ENCODE data around the gene RNF41.

Gene RNF41

DNA sequence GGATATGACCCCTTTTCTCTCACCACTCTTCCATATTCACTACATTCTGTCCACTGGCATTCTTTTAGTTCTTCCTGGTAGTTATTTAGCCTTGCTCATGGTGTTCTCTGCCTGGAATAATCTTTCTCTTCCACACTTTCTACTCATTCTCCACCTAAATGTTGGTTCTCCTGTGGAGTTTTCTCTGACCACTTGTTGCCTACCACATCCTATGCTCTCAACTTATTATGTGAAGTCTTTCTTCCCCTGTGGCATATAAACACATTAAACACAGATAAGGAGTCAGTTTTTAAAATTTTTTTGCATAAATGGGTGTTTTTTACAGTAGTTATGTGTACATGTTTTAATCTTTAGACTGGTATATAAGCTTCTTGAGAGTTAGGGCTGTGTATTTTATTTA is 29.1 kb downstream of the RNF41 start:
- Histone ChIP-seq H4K8ac (ENCODE audit: low read depth, low read length) (no peak overlapping the region), H2AFZ (ENCODE audit: low read length) (peak overlapping the region; percentile 30), H3K23ac (ENCODE audit: low read depth, low read length, poor library complexity) (no peak overlapping the region), H3K4me1 (ENCODE audit: control insufficient read depth in 2 of 2, insufficient read depth in 1 of 2, low read depth in 1 of 2, low read length in 2 of 2) (peaks cover 6 to 9% of the 10 kb centered on the region in 2 donors), H3K27me3 (ENCODE audit: control insufficient read depth in 3 of 3, insufficient read depth in 3 of 3, low read depth in 1 of 3, low read length in 3 of 3) (no peaks in the 10 kb centered on the region), H2BK12ac (ENCODE audit: low read length) (no peak overlapping the region), H3K14ac (ENCODE audit: low read length) (no peak overlapping the region), H3K4me2 (ENCODE audit: insufficient read depth, low read length, poor library complexity, severe bottlenecking) (no peak overlapping the region), H4K91ac (ENCODE audit: low read depth, low read length, poor library complexity) (no peak overlapping the region), H3K4ac (ENCODE audit: low read length) (no peak overlapping the region), H2BK5ac (ENCODE audit: low read length) (no peak overlapping the region), H3K36me3 (replicated peaks in 1 of 2; ENCODE audit: control insufficient read depth in 2 of 2, insufficient read depth in 2 of 2, low read length in 2 of 2) (peaks cover 0 to 5% of the 10 kb centered on the region in 2 donors), H3K4me3 (ENCODE audit: low read length in 2 of 2) (no peak overlapping the region), H2BK15ac (ENCODE audit: low read length) (no peak overlapping the region), H3K18ac (ENCODE audit: low read length) (no peak overlapping the region), H3K9me3 (replicated peaks in 1 of 2; ENCODE audit: control insufficient read depth in 2 of 2, insufficient read depth in 1 of 2, low read depth in 1 of 2, low read length in 2 of 2) (no peaks in the 10 kb centered on the region), H2AK5ac (ENCODE audit: low read depth, low read length) (no peak overlapping the region), H2BK120ac (ENCODE audit: low read depth, low read length) (no peak overlapping the region), H3K79me1 (ENCODE audit: low read depth, low read length) (no peaks in the 10 kb centered on the region), H3K9ac (ENCODE audit: low read depth, low read length, poor library complexity) (no peak overlapping the region), H3K27ac (replicated peaks; ENCODE audit: low read length) (no peak overlapping the region)
- no peak for DNase-seq (ENCODE audit: low spot score)

DNA sequence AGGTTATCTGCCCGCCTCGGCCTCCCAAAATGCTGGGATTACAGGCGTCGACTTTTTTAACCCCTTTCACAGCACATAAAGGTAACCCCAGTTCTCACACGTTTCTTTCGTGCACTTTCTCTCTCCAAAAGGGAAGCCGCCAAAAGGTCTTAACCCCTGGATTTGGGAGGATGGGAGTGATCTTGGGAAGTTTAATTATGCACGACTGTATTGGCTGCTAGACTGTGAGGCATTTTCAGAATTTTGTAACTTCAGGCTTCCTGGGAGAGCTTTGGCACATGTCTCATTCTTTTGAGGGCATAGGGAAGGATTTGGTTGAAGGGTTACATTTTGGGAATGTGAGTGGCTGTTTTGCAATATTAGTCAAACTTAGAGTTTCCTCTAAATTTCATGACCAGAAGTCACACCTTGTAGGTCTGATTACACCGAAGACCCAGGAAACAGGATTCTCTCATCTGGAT is 31.0 kb downstream of the RNF41 start:
- Histone ChIP-seq H3K4me2 (ENCODE audit: insufficient read depth, low read length, poor library complexity, severe bottlenecking) (no peak overlapping the region), H3K4ac (ENCODE audit: low read length) (no peak overlapping the region), H3K27ac (replicated peaks; ENCODE audit: low read length) (no peak overlapping the region), H3K4me1 (ENCODE audit: control insufficient read depth in 2 of 2, insufficient read depth in 1 of 2, low read depth in 1 of 2, low read length in 2 of 2) (peaks cover 7 to 9% of the 10 kb centered on the region in 2 donors), H3K18ac (ENCODE audit: low read length) (no peak overlapping the region), H3K23ac (ENCODE audit: low read depth, low read length, poor library complexity) (no peak overlapping the region), H2BK15ac (ENCODE audit: low read length) (no peak overlapping the region), H2AFZ (ENCODE audit: low read length) (peak overlapping the region; percentile 90), H2BK5ac (ENCODE audit: low read length) (no peak overlapping the region), H2AK5ac (ENCODE audit: low read depth, low read length) (no peak overlapping the region), H4K8ac (ENCODE audit: low read depth, low read length) (no peak overlapping the region), H4K91ac (ENCODE audit: low read depth, low read length, poor library complexity) (no peak overlapping the region), H3K27me3 (ENCODE audit: control insufficient read depth in 3 of 3, insufficient read depth in 3 of 3, low read depth in 1 of 3, low read length in 3 of 3) (no peaks in the 10 kb centered on the region), H3K14ac (ENCODE audit: low read length) (no peak overlapping the region), H3K4me3 (ENCODE audit: low read length in 2 of 2) (peak overlapping the region; percentile 58 to 76), H3K9me3 (replicated peaks in 1 of 2; ENCODE audit: control insufficient read depth in 2 of 2, insufficient read depth in 1 of 2, low read depth in 1 of 2, low read length in 2 of 2) (no peaks in the 10 kb centered on the region), H3K79me1 (ENCODE audit: low read depth, low read length) (no peaks in the 10 kb centered on the region), H3K36me3 (replicated peaks in 1 of 2; ENCODE audit: control insufficient read depth in 2 of 2, insufficient read depth in 2 of 2, low read length in 2 of 2) (peaks cover 8 to 22% of the 10 kb centered on the region in 2 donors), H3K9ac (ENCODE audit: low read depth, low read length, poor library complexity) (no peak overlapping the region), H2BK120ac (ENCODE audit: low read depth, low read length) (no peak overlapping the region), H2BK12ac (ENCODE audit: low read length) (no peak overlapping the region)
- DNase-seq (ENCODE audit: low spot score), result peak; percentile 15
- WGBS, 2 donors (ENCODE audit: extremely low coverage in 2 of 2, insufficient read length in 2 of 2, insufficient replicate concordance in 1 of 2), result no CpG with 5 or more reads among the region's 9 CpGs

DNA sequence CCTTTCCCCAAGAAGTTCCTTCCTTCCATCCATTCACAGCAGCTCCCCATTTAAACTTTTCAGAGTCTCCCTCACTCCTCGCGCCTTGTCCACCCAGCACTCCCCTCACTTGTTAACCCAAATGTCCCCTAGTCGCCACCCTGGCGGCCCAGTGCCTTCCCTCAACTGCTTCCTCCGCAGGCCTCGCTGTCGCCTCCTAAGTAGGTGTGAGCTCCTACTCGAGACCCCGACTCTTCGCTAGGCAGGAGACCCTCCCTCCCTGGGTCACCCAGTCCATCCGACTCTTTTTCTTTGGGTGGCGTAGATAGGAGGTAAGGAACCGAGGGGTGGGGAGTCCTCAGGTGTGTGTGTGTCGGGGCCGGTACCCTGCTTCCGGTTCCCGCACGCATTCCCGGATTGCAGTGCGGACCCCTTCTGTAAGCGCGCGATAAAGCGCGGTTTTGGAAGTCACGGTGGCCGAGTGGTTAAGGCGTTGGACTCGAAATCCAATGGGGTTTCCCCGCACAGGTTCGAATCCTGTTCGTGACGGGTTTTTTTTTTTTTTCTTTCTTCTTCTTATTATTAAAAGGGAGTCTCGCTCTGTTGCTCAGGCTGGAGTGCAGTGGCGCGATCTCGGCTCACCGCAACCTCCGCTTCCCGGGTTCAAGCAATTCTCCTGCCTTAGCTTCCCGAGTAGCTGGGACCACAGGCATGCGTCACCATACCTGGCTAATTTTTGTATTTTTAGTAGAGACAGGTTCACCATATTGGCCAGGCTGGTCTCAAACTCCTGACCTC is 31.6 kb downstream of the RNF41 start:
- H2BK120ac ChIP-seq (ENCODE audit: low read depth, low read length), result no peak overlapping the region
- H3K9me3 ChIP-seq (replicated peaks in 1 of 2; ENCODE audit: control insufficient read depth in 2 of 2, insufficient read depth in 1 of 2, low read depth in 1 of 2, low read length in 2 of 2), result no peaks in the 10 kb centered on the region
- DNase-seq (ENCODE audit: low spot score), result peak; percentile 93

DNA sequence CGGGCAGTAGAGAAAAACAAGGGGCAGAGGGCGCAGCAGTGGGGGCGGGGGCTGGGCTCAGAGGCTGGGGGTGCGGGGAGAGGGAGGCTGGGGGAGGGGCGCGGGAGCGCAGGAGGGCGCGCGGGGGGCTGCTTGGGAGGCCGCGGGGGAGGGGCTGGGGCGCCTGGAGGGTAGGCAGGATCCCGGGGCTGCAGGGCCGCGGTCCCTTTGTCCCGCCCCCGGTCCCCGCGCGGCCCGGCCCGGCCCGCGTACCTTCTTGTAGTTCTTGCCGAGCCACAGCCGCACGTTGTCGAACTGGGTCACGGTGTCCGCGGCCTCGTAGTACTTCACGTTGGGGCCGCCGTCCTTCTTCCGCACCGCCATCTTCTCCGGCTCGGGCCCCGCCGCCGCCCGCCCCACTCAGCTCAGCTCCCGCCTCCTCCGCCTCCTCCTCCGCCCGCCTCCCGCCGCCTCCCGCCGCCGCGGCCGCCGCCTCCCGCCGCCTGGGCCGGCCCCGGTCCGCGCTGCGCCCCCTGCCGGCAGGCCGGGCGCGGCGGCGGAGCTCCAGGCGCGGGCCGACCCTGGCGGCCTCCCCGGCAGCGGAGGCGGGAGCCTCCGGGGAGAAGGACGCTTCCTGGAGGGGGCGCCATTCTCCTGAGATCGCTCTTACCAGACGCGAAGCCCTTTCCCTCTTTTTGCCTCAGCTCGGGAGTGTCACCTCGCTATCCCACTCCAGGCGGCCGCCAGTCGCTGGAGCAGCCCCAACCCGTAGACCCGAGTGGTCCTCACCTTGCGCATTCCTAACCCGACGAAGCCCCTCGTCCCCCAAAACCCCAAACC is 32.4 kb downstream of the RNF41 start, which contains the start of gene SMARCC2:
Gene SMARCC2, minus strand, starts transcription at position 385 of the 819 bp plus-strand sequence. Its CDS starts 22 bp downstream, at position 363.
- peak within 1 kb of the TSS; percentile 81 for H3K23ac ChIP-seq (ENCODE audit: low read depth, low read length, poor library complexity)
- peak; percentile 87 for DNase-seq (ENCODE audit: low spot score)
- H2BK5ac ChIP-seq (ENCODE audit: low read length), result peak within 1 kb of the TSS; percentile 96
- peak within 1 kb of the TSS; percentile 87 for H3K27ac ChIP-seq (replicated peaks; ENCODE audit: low read length)
- peak within 1 kb of the TSS; percentile 78 for H3K4ac ChIP-seq (ENCODE audit: low read length)
- H2AFZ ChIP-seq (ENCODE audit: low read length), result peak within 1 kb of the TSS; percentile 91
- H4K91ac ChIP-seq (ENCODE audit: low read depth, low read length, poor library complexity), result no peak within 1 kb of the TSS
- no peak within 1 kb of the TSS for H4K8ac ChIP-seq (ENCODE audit: low read depth, low read length)
- peak within 1 kb of the TSS; percentile 79 for H3K4me2 ChIP-seq (ENCODE audit: insufficient read depth, low read length, poor library complexity, severe bottlenecking)
- no peaks in the 10 kb centered on the region for H3K9me3 ChIP-seq (replicated peaks in 1 of 2; ENCODE audit: control insufficient read depth in 2 of 2, insufficient read depth in 1 of 2, low read depth in 1 of 2, low read length in 2 of 2)
- no peaks in the 10 kb centered on the region for H3K79me1 ChIP-seq (ENCODE audit: low read depth, low read length)
- H2BK15ac ChIP-seq (ENCODE audit: low read length), result peak within 1 kb of the TSS; percentile 56
- H3K9ac ChIP-seq (ENCODE audit: low read depth, low read length, poor library complexity), result peak within 1 kb of the TSS; percentile 97
- H2BK12ac ChIP-seq (ENCODE audit: low read length), result no peak within 1 kb of the TSS
- H3K14ac ChIP-seq (ENCODE audit: low read length), result peak within 1 kb of the TSS; percentile 25
- H3K4me3 ChIP-seq (ENCODE audit: low read length in 2 of 2), result peak within 1 kb of the TSS; percentile 76 to 93
- H3K36me3 ChIP-seq (replicated peaks in 1 of 2; ENCODE audit: control insufficient read depth in 2 of 2, insufficient read depth in 2 of 2, low read length in 2 of 2), result peaks cover 14 to 35% of the 10 kb centered on the region in 2 donors
- peak within 1 kb of the TSS; percentile 99 for H3K18ac ChIP-seq (ENCODE audit: low read length)
- H2AK5ac ChIP-seq (ENCODE audit: low read depth, low read length), result peak within 1 kb of the TSS; percentile 40
- WGBS, 2 donors (ENCODE audit: extremely low coverage in 2 of 2, insufficient read length in 2 of 2, insufficient replicate concordance in 1 of 2), result no CpG with 5 or more reads among the region's 93 CpGs
- H3K4me1 ChIP-seq (ENCODE audit: control insufficient read depth in 2 of 2, insufficient read depth in 1 of 2, low read depth in 1 of 2, low read length in 2 of 2), result peaks cover 7 to 9% of the 10 kb centered on the region in 2 donors
- no peak within 1 kb of the TSS for H2BK120ac ChIP-seq (ENCODE audit: low read depth, low read length)
- no peaks in the 10 kb centered on the region for H3K27me3 ChIP-seq (ENCODE audit: control insufficient read depth in 3 of 3, insufficient read depth in 3 of 3, low read depth in 1 of 3, low read length in 3 of 3)

More for the DNA sequence above, 31.6 kb downstream of the RNF41 start:
- Histone ChIP-seq H3K9ac (ENCODE audit: low read depth, low read length, poor library complexity) (peak overlapping the region; percentile 97), H3K27me3 (ENCODE audit: control insufficient read depth in 3 of 3, insufficient read depth in 3 of 3, low read depth in 1 of 3, low read length in 3 of 3) (no peaks in the 10 kb centered on the region), H3K79me1 (ENCODE audit: low read depth, low read length) (no peaks in the 10 kb centered on the region), H3K4me2 (ENCODE audit: insufficient read depth, low read length, poor library complexity, severe bottlenecking) (peak overlapping the region; percentile 64), H2BK5ac (ENCODE audit: low read length) (peak overlapping the region; percentile 96), H3K4ac (ENCODE audit: low read length) (peak overlapping the region; percentile 78), H2BK12ac (ENCODE audit: low read length) (no peak overlapping the region), H3K4me3 (ENCODE audit: low read length in 2 of 2) (peak overlapping the region; percentile 76 to 87), H3K18ac (ENCODE audit: low read length) (peak overlapping the region; percentile 97), H3K4me1 (ENCODE audit: control insufficient read depth in 2 of 2, insufficient read depth in 1 of 2, low read depth in 1 of 2, low read length in 2 of 2) (peaks cover 7 to 9% of the 10 kb centered on the region in 2 donors), H2BK15ac (ENCODE audit: low read length) (peak overlapping the region; percentile 56), H3K27ac (replicated peaks; ENCODE audit: low read length) (peak overlapping the region; percentile 72), H2AFZ (ENCODE audit: low read length) (peak overlapping the region; percentile 90), H3K23ac (ENCODE audit: low read depth, low read length, poor library complexity) (peak overlapping the region; percentile 57), H3K14ac (ENCODE audit: low read length) (no peak overlapping the region), H3K36me3 (replicated peaks in 1 of 2; ENCODE audit: control insufficient read depth in 2 of 2, insufficient read depth in 2 of 2, low read length in 2 of 2) (peaks cover 10 to 27% of the 10 kb centered on the region in 2 donors), H2AK5ac (ENCODE audit: low read depth, low read length) (no peak overlapping the region), H4K91ac (ENCODE audit: low read depth, low read length, poor library complexity) (no peak overlapping the region), H4K8ac (ENCODE audit: low read depth, low read length) (no peak overlapping the region)
- no CpG with 5 or more reads among the region's 42 CpGs for WGBS, 2 donors (ENCODE audit: extremely low coverage in 2 of 2, insufficient read length in 2 of 2, insufficient replicate concordance in 1 of 2)

Data from neuronal stem cell (in vitro differentiated cells).